HepG2 (cell line): Measurements from ENCODE around the gene ZNF792. TPM values are rescaled to one million over a fixed set of nuclear protein-coding genes. Genes with fewer than 3 reads are reported as not detected.

Experiments
- ARID3A ChIP-seq: IDR thresholded peaks from 2 replicates; pipeline ENCODE4 v1.6.1; 2012; ENCODE audit warnings: low read depth, low read length, improper control_type of control experiment
- FUBP1 ChIP-seq: sonication (generic); formaldehyde crosslinking; IDR thresholded peaks from 2 replicates; pipeline ENCODE4 v1.5.1; 2020; ENCODE audit warnings: missing genetic modification reagents, mild to moderate bottlenecking, borderline replicate concordance
- IKZF5 ChIP-seq: IDR thresholded peaks from 2 replicates; pipeline ENCODE4 v1.6.1; 2018; ENCODE audit warnings: missing genetic modification reagents, mild to moderate bottlenecking, missing compliant biosample characterization
- PAWR ChIP-seq: sonication (generic); formaldehyde crosslinking; IDR thresholded peaks from 2 replicates; pipeline ENCODE4 v1.4.0; 2020; ENCODE audit warnings: missing genetic modification reagents, mild to moderate bottlenecking, borderline replicate concordance
- RNF219 ChIP-seq: sonication (generic); formaldehyde crosslinking; IDR thresholded peaks from 2 replicates; pipeline ENCODE4 v1.5.0; 2020; ENCODE audit warnings: mild to moderate bottlenecking, missing genetic modification reagents
- SMYD3 ChIP-seq: sonication (generic); formaldehyde crosslinking; IDR thresholded peaks from 2 replicates; pipeline ENCODE4 v1.8.1; 2023; ENCODE audit warnings: mild to moderate bottlenecking, missing genetic modification reagents
- THAP11 ChIP-seq: IDR thresholded peaks from 2 replicates; pipeline ENCODE4 v1.6.1; 2016; ENCODE audit warnings: missing biosample characterization, missing genetic modification reagents
- ZBTB1 ChIP-seq: sonication (generic); formaldehyde crosslinking; IDR thresholded peaks from 2 replicates; pipeline ENCODE4 v1.4.0; 2020; ENCODE audit warnings: missing genetic modification reagents, borderline replicate concordance
- ZBTB10 ChIP-seq: sonication (generic); formaldehyde crosslinking; IDR thresholded peaks from 2 replicates; pipeline ENCODE4 v1.4.0; 2020; ENCODE audit warnings: missing genetic modification reagents, borderline replicate concordance
- ZFX ChIP-seq: sonication (generic); formaldehyde crosslinking; IDR thresholded peaks from 2 replicates; pipeline ENCODE4 v1.4.0; 2020; ENCODE audit warnings: mild to moderate bottlenecking, low read depth, missing genetic modification reagents, moderate library complexity
- ZNF280B ChIP-seq: sonication (generic); formaldehyde crosslinking; IDR thresholded peaks from 2 replicates; pipeline ENCODE4 v1.5.0; 2020; ENCODE audit warnings: missing genetic modification reagents, mild to moderate bottlenecking, borderline replicate concordance
- ZNF441 ChIP-seq: sonication (generic); formaldehyde crosslinking; IDR thresholded peaks from 2 replicates; pipeline ENCODE4 v1.7.0; 2021; ENCODE audit warnings: missing genetic modification reagents, borderline replicate concordance
- ZNF598 ChIP-seq: sonication (generic); formaldehyde crosslinking; IDR thresholded peaks from 2 replicates; pipeline ENCODE4 v1.5.1; 2020; ENCODE audit warnings: mild to moderate bottlenecking, missing genetic modification reagents, borderline replicate concordance
- ZNF614 ChIP-seq: IDR thresholded peaks from 2 replicates; pipeline ENCODE4 v1.6.1; 2018; ENCODE audit warnings: missing biosample characterization, missing genetic modification reagents, inconsistent platforms, borderline replicate concordance
- ZNF780A ChIP-seq: sonication (generic); formaldehyde crosslinking; IDR thresholded peaks from 2 replicates; pipeline ENCODE4 v1.8.0; 2022; ENCODE audit warnings: mild to moderate bottlenecking, missing genetic modification reagents, moderate library complexity
- polyA plus RNA-seq, 8 experiments: library from polyadenylated mRNA; depleted of rRNA in 3 of 8; stranded (reverse) in 7 of 8; unstranded in 1 of 8; fragments of >200 nt; fragmentation: Illumina TruSeq in 4 of 8; extraction: Trizol in 4 of 8; gene quantifications; 2 replicates each; pipeline versions ENCODE4 v1.2.1 to v1.2.3, GENCODE V29; 2011 to 2016; ENCODE audit warnings: low read depth in 4 of 8, missing spikeins in 1 of 8, mixed read lengths in 1 of 8; ENCODE audit not compliant: insufficient read depth in 1 of 8
- total RNA-seq, 5 experiments: library from RNA; depleted of rRNA; stranded (reverse); fragments of >200 nt; fragmentation: Illumina TruSeq; extraction: Trizol; gene quantifications; 2 replicates each; pipeline ENCODE4 v1.2.3, GENCODE V29; 2016; ENCODE audit warnings: low read depth in 1 of 5

Gene ZNF792
- total and polyA plus RNA-seq, 2 of the 13 experiments (the other 11 are each of a cell fraction or from before 2014, with no cell fraction given), result 5.5 to 11.5 TPM

- TF ChIP-seq THAP11 (CRISPR knock-in tag) (0 out of 2 replicates have a peak, but pooled peaks have one; percentile 30), ZNF598 (no peak), ZFX (CRISPR knock-in tag) (peak; percentile 83), ZBTB10 (CRISPR knock-in tag) (peak; percentile 55; the same call in 1 of the 2 replicates), ZNF780A (CRISPR knock-in tag) (no peak), RNF219 (CRISPR knock-in tag) (no peak), PAWR (CRISPR knock-in tag) (no peak), ZNF441 (CRISPR knock-in tag) (peak; percentile 32; the same call in 1 of the 2 replicates), FUBP1 (CRISPR knock-in tag) (no peak), ZNF280B (CRISPR knock-in tag) (0 out of 2 replicates have a peak, but pooled peaks have one; percentile 14), SMYD3 (CRISPR knock-in tag) (no peak), ARID3A (no peak), ZBTB1 (CRISPR knock-in tag) (no peak), ZNF614 (CRISPR knock-in tag) (peak; percentile 38; the same call in 1 of the 2 replicates), IKZF5 (CRISPR knock-in tag) (0 out of 2 replicates have a peak, but pooled peaks have one; percentile 15)
These were observed 35.7 kb upstream of the ZNF792 start, which contains the start of gene GRAMD1A (continued) for GRCh38 chr19:34999498-35000337.
